Prostate gland (tissue), 2 donors: ENCODE data around the gene PLP2. TPM values are rescaled to one million over a fixed set of nuclear protein-coding genes. Genes with fewer than 3 reads are reported as not detected.
A peak's percentile ranks its signal among the peaks of the same experiment; 100 is the strongest.

Experiments used
- DNase-seq: peaks from one replicate; pipeline ENCODE4 v3.0.0-alpha.2; 2019; ENCODE audit warnings: low spot score
- H3K27ac ChIP-seq, 2 donors: fragments of 200-600 bp; sonication (generic); 2 replicates each; pipeline ENCODE4 v1.5.1; 2017 to 2019
- H3K27me3 ChIP-seq: fragments of 200-600 bp; sonication (generic); replicated peaks from 2 replicates; pipeline ENCODE4 v1.5.1; 2019; ENCODE audit not compliant: insufficient read depth
- H3K36me3 ChIP-seq, 2 donors: fragments of 200-600 bp; sonication (generic); 1 replicate in 1 of 2; 2 replicates in 1 of 2; pipeline versions ENCODE4 v1.5.1 to v1.8.1; 2017 to 2019
- H3K4me1 ChIP-seq: fragments of 200-600 bp; sonication (generic); replicated peaks from 2 replicates; pipeline ENCODE4 v1.5.1; 2019
- H3K4me3 ChIP-seq, 2 donors: fragments of 200-600 bp; sonication (generic); 2 replicates each; pipeline ENCODE4 v1.5.1; 2017 to 2019
- H3K9me3 ChIP-seq: fragments of 200-600 bp; sonication (generic); 2 replicates; pipeline ENCODE4 v1.5.1; 2017
- CTCF ChIP-seq, 4 experiments: fragments of 200-600 bp in 2 of 4; fragments of 450-650 bp in 2 of 4; sonication (generic) in 2 of 4; IDR thresholded peaks; 1 replicate in 3 of 4; 2 replicates in 1 of 4; pipeline ENCODE4 v1.5.1; 2016 to 2019; ENCODE audit warnings: antibody characterized with exemption in 4 of 4, mild to moderate bottlenecking in 2 of 4, moderate library complexity in 2 of 4
- POLR2A ChIP-seq: fragments of 450-650 bp; IDR thresholded peaks from one replicate; pipeline ENCODE4 v1.6.1; 2016; ENCODE audit warnings: antibody characterized with exemption, mild to moderate bottlenecking
- POLR2AphosphoS5 ChIP-seq: sonication (generic); formaldehyde crosslinking; IDR thresholded peaks from one replicate; pipeline ENCODE4 v1.6.1; 2017; ENCODE audit warnings: antibody characterized with exemption
- WGBS: methylation state at CpG from one replicate; pipeline ENCODE4 v1.1.5; 2018; 5-methylcytosine and 5-hydroxymethylcytosine counted together
- intact Hi-C: fragments of 100-400 bp; cut with DNase I; formaldehyde crosslinking; loops from one replicate; pipeline ENCODE4 v1.14.2; 2022
- total RNA-seq, 2 donors: library from RNA; depleted of rRNA; stranded (reverse); fragments of >200 nt; gene quantifications; one replicate each; pipeline ENCODE4 v1.1.0, GENCODE V29; 2016

PLP2 gene
- total RNA-seq, 2 donors from 2014 or later: 24.3 to 34.7 TPM

GRCh38 chrX:49189606-49190005, 17.9 kb downstream of the PLP2 start:
- Histone ChIP-seq H3K27me3 (no peaks in the 10 kb centered on the region), H3K4me3 (no peak overlapping the region), H3K27ac (no peak overlapping the region), H3K4me1 (no peaks in the 10 kb centered on the region), H3K9me3 (no peaks in the 10 kb centered on the region), H3K36me3 (no peaks in the 10 kb centered on the region)
- no peak for DNase-seq
- TF ChIP-seq POLR2AphosphoS5 (no peak), POLR2A (no peak), CTCF (IDR thresholded peaks at IDR 0.05) (no peak)
- intact Hi-C loops: loop anchor here (10.0 kb wide), 1 partner anchor 75 kb away; the partner anchor contains the start of genes FOXP3 and PPP1R3F
- WGBS: 78% methylated on average over 6 of the region's 6 CpGs

GRCh38 chrX:49190821-49191573, 19.3 kb downstream of the PLP2 start:
- no peaks in the 10 kb centered on the region for H3K36me3 ChIP-seq
- no peaks in the 10 kb centered on the region for H3K4me1 ChIP-seq
- intact Hi-C loops: loop anchor here (10.0 kb wide), 1 partner anchor 74 kb away; the partner anchor contains the start of genes FOXP3 and PPP1R3F
- peak overlapping the region; percentile 77 to 88 for H3K27ac ChIP-seq
- H3K4me3 ChIP-seq: peak overlapping the region; percentile 54 to 56
- TF ChIP-seq CTCF (IDR thresholded peaks at IDR 0.05) (peak in 1 of 4 experiments; percentile 25), POLR2AphosphoS5 (peak; percentile 85), POLR2A (peak; percentile 80)
- no peaks in the 10 kb centered on the region for H3K27me3 ChIP-seq
- under 1% methylated on average over 27 of the region's 32 CpGs for WGBS
- H3K9me3 ChIP-seq: no peaks in the 10 kb centered on the region
- peak; percentile 94 for DNase-seq

GRCh38 chrX:49191574-49192011, 19.9 kb downstream of the PLP2 start:
- intact Hi-C loops: loop anchor here (10.0 kb wide), 1 partner anchor 73 kb away; the partner anchor contains the start of genes FOXP3 and PPP1R3F
- Histone ChIP-seq H3K27ac (peak overlapping the region; percentile 77 to 88), H3K9me3 (no peaks in the 10 kb centered on the region), H3K4me1 (no peaks in the 10 kb centered on the region), H3K36me3 (no peaks in the 10 kb centered on the region), H3K27me3 (no peaks in the 10 kb centered on the region), H3K4me3 (peak overlapping the region; percentile 54 to 56)
- TF ChIP-seq POLR2AphosphoS5: no peak
- peak in 1 of 4 experiments; percentile 0 for TF ChIP-seq CTCF (IDR thresholded peaks at IDR 0.05)
- 2% methylated on average over 15 of the region's 34 CpGs for whole genome bisulfite sequencing
- DNase-seq: no peak

- no peaks in the 10 kb centered on the region for H3K27me3 ChIP-seq
- WGBS: 68% methylated on average over 10 of the region's 10 CpGs
- TF ChIP-seq CTCF (IDR thresholded peaks at IDR 0.05): peak in 2 of 4 experiments; percentile 27 to 38
- no peak for TF ChIP-seq POLR2A
- intact Hi-C loops: loop anchor here (10.0 kb wide), 1 partner anchor 72 kb away; the partner anchor contains the start of genes FOXP3 and PPP1R3F
- no peaks in the 10 kb centered on the region for H3K9me3 ChIP-seq
- DNase-seq: no peak
- H3K4me3 ChIP-seq: no peak overlapping the region
- H3K36me3 ChIP-seq: no peaks in the 10 kb centered on the region
- H3K4me1 ChIP-seq: no peaks in the 10 kb centered on the region
- H3K27ac ChIP-seq: no peak overlapping the region
Observed at GRCh38 chrX:49192722-49193328, 21.1 kb downstream of the PLP2 start.
